Activated T-helper 17 cell treated with anti-CD3 and anti-CD28 coated beads, Interleukin-2, amount 50 U/mL, for 72 hours (primary cell): Measurements from ENCODE around the gene MPPE1. TPM values are rescaled to one million over a fixed set of nuclear protein-coding genes. Genes with fewer than 3 reads are reported as not detected.

Experiments
- ATAC-seq: fragments of 150-1000 bp; cut with Tn5 transposase; replicated peaks from 2 replicates; pipeline ENCODE4 v1.10.0; 2021; ENCODE audit warnings: mild to moderate bottlenecking, moderate library complexity
- H3K27ac Mint-ChIP-seq: one replicate; pipeline ENCODE4 v1.8.0; 2022; ENCODE audit warnings: mixed read lengths
- H3K27me3 Mint-ChIP-seq: one replicate; pipeline ENCODE4 v1.8.0; 2022; ENCODE audit warnings: mixed read lengths
- H3K36me3 Mint-ChIP-seq: one replicate; pipeline ENCODE4 v1.8.0; 2022; ENCODE audit warnings: low read depth, mild to moderate bottlenecking, mixed read lengths
- H3K4me1 Mint-ChIP-seq: one replicate; pipeline ENCODE4 v1.8.0; 2022; ENCODE audit warnings: mixed read lengths
- H3K4me3 Mint-ChIP-seq: one replicate; pipeline ENCODE4 v1.8.0; 2022; ENCODE audit warnings: mild to moderate bottlenecking, mixed read lengths
- H3K9me3 Mint-ChIP-seq: one replicate; pipeline ENCODE4 v1.8.0; 2022; ENCODE audit warnings: mixed read lengths
- total RNA-seq, 2 donors: library from RNA; stranded (reverse); gene quantifications; one replicate each; pipeline ENCODE4 v1.2.3, GENCODE V29; 2022

MPPE1 gene
- total RNA-seq, 2 donors from 2014 or later = 34.4 to 38.1 TPM

DNA sequence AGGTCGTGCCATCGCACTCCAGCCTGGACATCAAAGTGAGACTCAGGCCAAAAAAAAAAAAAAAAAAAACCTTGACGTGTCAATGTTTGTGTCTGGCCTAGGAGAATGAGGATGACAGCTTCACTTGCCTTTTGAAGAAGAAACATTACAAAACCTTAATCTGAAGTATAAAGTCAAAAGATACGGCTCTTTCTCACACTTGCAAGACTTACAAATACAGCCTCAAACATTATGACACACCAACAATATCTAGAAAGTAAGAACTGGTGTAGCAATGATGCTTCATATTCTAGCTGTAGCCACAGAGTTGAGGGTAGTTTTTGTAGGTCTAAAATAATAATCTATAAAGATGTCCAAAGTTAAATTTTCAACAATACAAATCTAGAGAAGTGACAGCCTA, 25.5 kb downstream of the MPPE1 start:
- ATAC-seq = no peak
- Mint-ChIP-seq H3K36me3 (peaks cover 50% of the 10 kb centered on the region), H3K27ac (no peak overlapping the region), H3K4me3 (no peak overlapping the region), H3K9me3 (no peaks in the 10 kb centered on the region), H3K4me1 (no peaks in the 10 kb centered on the region), H3K27me3 (no peaks in the 10 kb centered on the region)

GRCh38 chr18:11880586-11881304, 27.4 kb downstream of the MPPE1 start:
- no peak for ATAC-seq
- H3K36me3 Mint-ChIP-seq = peaks cover 35% of the 10 kb centered on the region
- H3K27ac Mint-ChIP-seq = no peak overlapping the region
- H3K4me1 Mint-ChIP-seq = no peaks in the 10 kb centered on the region
- no peaks in the 10 kb centered on the region for H3K27me3 Mint-ChIP-seq
- H3K9me3 Mint-ChIP-seq = no peaks in the 10 kb centered on the region
- no peak overlapping the region for H3K4me3 Mint-ChIP-seq

DNA sequence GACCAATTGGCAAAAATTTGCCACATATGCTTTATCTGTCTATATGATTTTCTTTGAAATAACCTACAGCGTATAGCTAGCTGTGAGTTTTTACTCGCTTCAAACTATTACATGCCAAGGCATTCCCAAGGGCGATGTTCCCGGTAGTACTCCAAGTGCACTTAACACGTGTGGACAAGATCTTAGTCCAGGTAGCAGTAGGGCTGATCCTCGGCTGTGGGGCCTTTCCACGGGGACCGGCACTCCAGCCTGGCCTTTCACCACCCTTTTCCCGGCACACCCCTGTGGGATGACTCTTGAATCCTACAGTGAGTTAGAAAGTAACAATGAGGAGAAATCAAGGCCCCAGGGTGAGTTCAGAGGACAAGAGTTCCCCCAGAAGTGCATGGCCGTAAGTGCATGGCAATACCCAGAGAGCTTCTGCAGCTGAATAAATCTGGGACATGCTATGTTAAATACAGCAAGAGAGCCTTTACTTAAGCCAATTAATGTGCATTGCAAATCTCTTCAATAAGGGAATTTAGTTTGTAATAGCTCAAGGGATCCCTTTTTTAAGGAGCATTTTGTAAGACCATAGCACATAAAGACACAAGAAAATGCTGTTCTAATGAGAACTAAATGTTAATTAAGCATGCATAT, 30.5 kb downstream of the MPPE1 start:
- Mint-ChIP-seq H3K27ac (no peak overlapping the region), H3K36me3 (peaks cover 8% of the 10 kb centered on the region), H3K27me3 (no peaks in the 10 kb centered on the region), H3K4me3 (no peak overlapping the region), H3K9me3 (no peaks in the 10 kb centered on the region), H3K4me1 (no peaks in the 10 kb centered on the region)
- ATAC-seq = no peak

- H3K4me1 Mint-ChIP-seq = no peaks in the 10 kb centered on the region
Observed at GRCh38 chr18:11874676-11875075, 33.4 kb downstream of the MPPE1 start.

GRCh38 chr18:11873670-11874340, 34.3 kb downstream of the MPPE1 start:
- H3K4me3 Mint-ChIP-seq = no peak overlapping the region
- no peaks in the 10 kb centered on the region for H3K4me1 Mint-ChIP-seq
- ATAC-seq = no peak

More at GRCh38 chr18:11874676-11875075, 33.4 kb downstream of the MPPE1 start:
- ATAC-seq = no peak
- no peak overlapping the region for H3K4me3 Mint-ChIP-seq
- H3K27me3 Mint-ChIP-seq = no peaks in the 10 kb centered on the region
- no peaks in the 10 kb centered on the region for H3K36me3 Mint-ChIP-seq
- H3K9me3 Mint-ChIP-seq = no peaks in the 10 kb centered on the region
- no peak overlapping the region for H3K27ac Mint-ChIP-seq

GRCh38 chr18:11872479-11873136, 35.5 kb downstream of the MPPE1 start:
- Mint-ChIP-seq H3K4me1 (no peaks in the 10 kb centered on the region), H3K27me3 (no peaks in the 10 kb centered on the region), H3K27ac (no peak overlapping the region), H3K4me3 (no peak overlapping the region), H3K36me3 (no peaks in the 10 kb centered on the region), H3K9me3 (no peaks in the 10 kb centered on the region)
- ATAC-seq = no peak

More at GRCh38 chr18:11873670-11874340, 34.3 kb downstream of the MPPE1 start:
- Mint-ChIP-seq H3K36me3 (no peaks in the 10 kb centered on the region), H3K27me3 (no peaks in the 10 kb centered on the region), H3K9me3 (no peaks in the 10 kb centered on the region), H3K27ac (no peak overlapping the region)

GRCh38 chr18:11871501-11871900, 36.6 kb downstream of the MPPE1 start:
- H3K36me3 Mint-ChIP-seq = no peaks in the 10 kb centered on the region
- peaks cover under 1% of the 10 kb centered on the region for H3K27me3 Mint-ChIP-seq
- no peaks in the 10 kb centered on the region for H3K9me3 Mint-ChIP-seq
- no peak overlapping the region for H3K4me3 Mint-ChIP-seq
- ATAC-seq = no peak
- H3K4me1 Mint-ChIP-seq = no peaks in the 10 kb centered on the region
- H3K27ac Mint-ChIP-seq = no peak overlapping the region

DNA sequence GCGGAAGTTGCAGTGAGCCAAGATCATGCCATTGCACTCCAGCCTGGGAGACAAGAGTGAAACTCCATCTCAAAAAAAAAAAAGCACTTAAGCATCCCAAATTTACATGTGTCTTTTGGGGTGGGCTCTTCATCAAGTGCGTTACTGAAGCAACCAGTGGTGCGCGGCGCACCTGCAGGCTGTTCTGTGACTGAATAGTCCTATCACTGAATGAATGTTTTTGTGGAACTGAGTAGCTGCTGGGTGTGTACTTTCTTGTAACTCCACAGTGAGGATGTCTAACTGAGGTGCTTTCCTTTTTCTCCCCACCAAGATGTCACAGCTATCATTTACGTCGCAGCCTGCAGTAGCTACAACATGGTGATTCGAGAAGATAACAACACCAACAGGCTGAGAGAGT, 39.9 kb downstream of the MPPE1 start:
- H3K9me3 Mint-ChIP-seq = no peaks in the 10 kb centered on the region
- no peak overlapping the region for H3K27ac Mint-ChIP-seq
- H3K4me3 Mint-ChIP-seq = no peak overlapping the region
- peaks cover 6% of the 10 kb centered on the region for H3K27me3 Mint-ChIP-seq
- no peaks in the 10 kb centered on the region for H3K36me3 Mint-ChIP-seq
- ATAC-seq = no peak
- no peaks in the 10 kb centered on the region for H3K4me1 Mint-ChIP-seq

DNA sequence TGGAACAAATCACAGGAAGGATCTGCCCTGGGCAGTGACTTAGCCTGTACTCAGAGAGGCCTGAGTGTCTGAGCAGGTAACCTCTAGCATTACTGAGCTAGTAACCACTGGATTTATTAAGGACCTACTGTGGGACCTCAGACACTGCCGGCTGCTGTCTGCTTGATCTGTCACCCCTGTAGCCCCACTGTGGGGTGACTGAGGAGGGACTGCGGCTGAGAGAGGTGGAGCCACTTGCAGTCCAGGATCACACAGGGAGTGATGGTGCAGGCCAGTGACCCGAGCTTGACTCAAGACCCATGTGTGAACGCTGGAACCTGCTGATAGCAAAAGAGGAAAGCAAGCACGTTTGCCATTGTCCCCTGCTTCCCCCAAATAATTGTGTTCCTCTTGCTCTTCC, 41.4 kb downstream of the MPPE1 start:
- no peaks in the 10 kb centered on the region for H3K9me3 Mint-ChIP-seq
- ATAC-seq = no peak

DNA sequence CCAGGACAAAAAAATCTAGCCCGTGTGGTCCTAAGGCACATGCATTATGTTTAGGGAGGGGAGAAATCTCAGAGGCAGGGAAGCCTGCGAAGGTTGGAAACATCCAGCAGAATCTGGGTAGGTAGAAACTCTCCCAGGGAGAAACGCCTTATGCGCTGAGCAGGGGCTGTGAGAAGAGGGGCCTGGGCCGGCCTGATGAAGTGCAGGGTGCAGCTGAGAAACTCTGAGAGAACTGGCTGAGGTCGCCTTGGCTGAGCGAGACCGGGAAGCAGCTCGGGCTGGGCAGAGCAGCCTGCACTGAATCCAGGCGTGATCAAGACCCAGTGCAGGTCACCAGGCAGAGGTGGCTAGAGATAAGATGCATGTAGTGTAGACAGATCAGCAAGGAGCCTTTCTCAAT, 41.8 kb downstream of the MPPE1 start:
- Mint-ChIP-seq H3K4me3 (no peak overlapping the region), H3K27me3 (peaks cover 6% of the 10 kb centered on the region), H3K27ac (no peak overlapping the region), H3K9me3 (no peaks in the 10 kb centered on the region), H3K36me3 (no peaks in the 10 kb centered on the region), H3K4me1 (no peaks in the 10 kb centered on the region)
- no peak for ATAC-seq

More for the DNA sequence above, 41.4 kb downstream of the MPPE1 start:
- Mint-ChIP-seq H3K4me1 (no peaks in the 10 kb centered on the region), H3K27me3 (peaks cover 6% of the 10 kb centered on the region), H3K27ac (no peak overlapping the region), H3K36me3 (no peaks in the 10 kb centered on the region), H3K4me3 (no peak overlapping the region)

- H3K27me3 Mint-ChIP-seq = peaks cover 6% of the 10 kb centered on the region
- H3K4me3 Mint-ChIP-seq = no peak overlapping the region
- H3K27ac Mint-ChIP-seq = no peak overlapping the region
- H3K4me1 Mint-ChIP-seq = no peaks in the 10 kb centered on the region
- no peak for ATAC-seq
- no peaks in the 10 kb centered on the region for H3K9me3 Mint-ChIP-seq
- no peaks in the 10 kb centered on the region for H3K36me3 Mint-ChIP-seq
Observed at GRCh38 chr18:11865071-11865470, 43.0 kb downstream of the MPPE1 start.

DNA sequence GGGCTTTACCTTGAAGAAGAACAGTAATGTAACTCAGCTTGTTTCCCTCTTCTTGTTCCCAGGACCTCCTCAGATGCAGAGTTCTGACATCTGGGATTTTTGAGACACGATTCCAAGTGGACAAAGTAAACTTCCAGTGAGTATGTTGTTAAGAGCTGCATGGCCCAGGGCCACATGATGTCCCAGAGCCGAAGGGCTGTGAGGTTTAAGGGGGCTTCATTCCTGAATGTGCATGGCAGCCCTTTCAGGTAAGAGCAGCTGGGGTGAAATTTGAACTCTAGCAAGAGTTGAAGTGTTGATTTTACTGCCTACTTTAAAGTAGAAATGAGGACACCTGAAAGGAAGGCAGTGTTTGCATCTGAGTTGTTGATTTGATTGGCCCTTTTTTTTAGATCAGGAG, 43.6 kb downstream of the MPPE1 start:
- Mint-ChIP-seq H3K27me3 (peaks cover 6% of the 10 kb centered on the region), H3K9me3 (no peaks in the 10 kb centered on the region), H3K27ac (no peak overlapping the region), H3K36me3 (no peaks in the 10 kb centered on the region), H3K4me1 (no peaks in the 10 kb centered on the region), H3K4me3 (no peak overlapping the region)
- ATAC-seq = no peak

DNA sequence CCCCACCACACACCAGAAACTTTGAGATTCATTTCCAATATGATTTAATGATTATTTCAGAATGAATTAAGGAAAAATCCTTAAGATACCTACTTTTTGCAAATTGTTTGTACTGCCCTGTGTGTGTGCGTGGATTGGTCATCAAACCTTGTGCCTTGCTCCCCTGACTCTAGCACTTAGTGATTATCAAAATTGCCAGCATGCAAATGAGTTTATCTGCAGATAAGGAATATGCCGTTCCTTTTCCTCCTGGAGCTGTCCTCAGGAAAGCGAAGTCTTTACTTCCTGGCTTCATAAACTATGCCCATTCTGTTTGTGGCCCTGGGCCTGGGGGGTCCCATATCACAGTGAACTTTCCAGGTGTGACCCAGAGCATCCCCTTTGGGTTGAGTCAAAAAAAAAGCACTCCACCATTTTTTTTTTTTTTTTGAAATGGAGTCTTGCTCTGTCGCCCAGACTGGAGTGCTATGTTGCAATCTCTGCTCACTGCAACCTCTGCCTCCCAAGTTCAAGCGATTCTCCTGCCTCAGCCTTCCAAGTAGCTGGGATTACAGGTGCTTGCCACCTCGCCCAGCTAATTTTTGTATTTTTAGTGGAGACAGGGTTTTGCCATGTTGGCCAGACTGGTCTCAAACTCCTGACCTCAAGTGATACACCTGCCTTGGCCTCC, 45.5 kb downstream of the MPPE1 start:
- no peaks in the 10 kb centered on the region for H3K4me1 Mint-ChIP-seq
- ATAC-seq = no peak
- H3K4me3 Mint-ChIP-seq = no peak overlapping the region
- no peak overlapping the region for H3K27ac Mint-ChIP-seq
- peaks cover 6% of the 10 kb centered on the region for H3K27me3 Mint-ChIP-seq
- H3K36me3 Mint-ChIP-seq = no peaks in the 10 kb centered on the region
- no peaks in the 10 kb centered on the region for H3K9me3 Mint-ChIP-seq

GRCh38 chr18:11861583-11862288, 46.4 kb downstream of the MPPE1 start:
- H3K4me1 Mint-ChIP-seq = peaks cover 4% of the 10 kb centered on the region

More at GRCh38 chr18:11861583-11862288, 46.4 kb downstream of the MPPE1 start:
- H3K27me3 Mint-ChIP-seq = peaks cover 6% of the 10 kb centered on the region
- no peaks in the 10 kb centered on the region for H3K36me3 Mint-ChIP-seq
- H3K4me3 Mint-ChIP-seq = no peak overlapping the region
- no peak for ATAC-seq
- H3K27ac Mint-ChIP-seq = no peak overlapping the region
- no peaks in the 10 kb centered on the region for H3K9me3 Mint-ChIP-seq
